Retinal pigment epithelial cell (primary cell): ENCODE results near the gene NPHP4.

ENCODE experiments used
- DNase-seq: peaks from one replicate; pipeline ENCODE4 v3.0.0-alpha.2; 2010; ENCODE audit warnings: low read depth
- H3K4me3 ChIP-seq: 2 replicates; pipeline ENCODE4 v1.5.1; 2011; ENCODE audit warnings: mild to moderate bottlenecking, low read length, control low read depth, moderate library complexity
- CTCF ChIP-seq: conservative IDR thresholded peaks from 2 replicates; pipeline ENCODE4 v1.5.1; 2011; ENCODE audit warnings: low read depth, low read length, control low read depth, inconsistent platforms

The NPHP4 gene

DNA sequence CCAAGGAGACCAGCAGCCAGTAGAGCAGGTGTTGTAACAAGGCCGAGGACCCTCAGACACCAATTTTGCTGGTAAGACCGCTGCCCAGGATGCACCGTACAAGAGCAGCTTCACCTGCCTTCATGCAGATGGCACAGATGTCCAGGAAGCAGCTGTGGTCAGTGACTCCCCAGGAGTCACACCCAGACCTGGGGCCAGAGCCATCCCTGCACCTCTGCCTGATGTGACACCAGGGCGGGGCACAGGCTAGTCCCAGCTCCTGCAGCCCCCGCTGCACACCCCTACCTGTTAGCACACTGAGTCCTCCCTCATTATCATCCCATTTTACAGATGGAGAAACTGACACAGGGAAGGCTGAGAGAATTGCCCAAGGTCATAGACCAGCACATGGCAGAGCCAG lies 37.1 kb upstream of the NPHP4 start:
- no peak overlapping the region for H3K4me3 ChIP-seq
- no peak for TF ChIP-seq CTCF
- no peak for DNase-seq

GRCh38 chr1:6028042-6028850 lies 36.0 kb upstream of the NPHP4 start:
- TF ChIP-seq CTCF: no peak
- DNase-seq: no peak
- no peak overlapping the region for H3K4me3 ChIP-seq

GRCh38 chr1:6027591-6027990 lies 35.4 kb upstream of the NPHP4 start:
- H3K4me3 ChIP-seq: peak overlapping the region; percentile 44
- DNase-seq: no peak
- no peak for TF ChIP-seq CTCF

GRCh38 chr1:6026095-6026809 lies 34.0 kb upstream of the NPHP4 start:
- H3K4me3 ChIP-seq: peak overlapping the region; percentile 44
- no peak for TF ChIP-seq CTCF
- DNase-seq: peak; percentile 67

GRCh38 chr1:6025269-6026094 lies 33.3 kb upstream of the NPHP4 start:
- DNase-seq: peak; percentile 79
- H3K4me3 ChIP-seq: peak overlapping the region; percentile 44
- no peak for TF ChIP-seq CTCF

DNA sequence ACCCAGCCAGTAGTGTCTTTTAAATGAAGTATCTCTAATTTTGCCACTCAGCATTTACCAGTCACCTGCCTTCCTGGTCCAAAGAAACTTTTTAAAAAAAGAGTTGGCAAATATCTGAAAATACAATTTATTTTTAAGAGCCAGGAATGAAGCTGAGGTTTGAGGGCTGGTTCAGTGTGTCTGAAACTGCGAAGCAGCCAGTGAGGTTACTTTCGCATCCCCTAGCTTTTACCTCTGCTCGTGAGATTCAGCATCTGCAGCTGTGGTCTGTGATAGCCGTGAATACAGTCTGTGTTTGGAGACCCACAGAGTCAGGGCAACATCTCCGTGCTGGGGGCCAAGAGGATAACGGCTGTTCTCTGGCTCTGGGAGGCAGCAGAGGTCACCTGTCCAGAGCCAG lies 32.2 kb upstream of the NPHP4 start:
- H3K4me3 ChIP-seq: no peak overlapping the region
- DNase-seq: no peak
- TF ChIP-seq CTCF: no peak
